HepG2 (cell line): ENCODE results near the gene NDE1. TPM values are rescaled to one million over a fixed set of nuclear protein-coding genes. Genes with fewer than 3 reads are reported as not detected.

Experiments
- ASH2L ChIP-seq: fragments of 300-600, 200-600 bp; sonication (generic); IDR thresholded peaks from 2 replicates; pipeline ENCODE4 v1.7.0; 2017; ENCODE audit warnings: low read depth, mild to moderate bottlenecking, moderate library complexity, mixed read lengths, low read length; ENCODE audit not compliant: insufficient read length
- CEBPB ChIP-seq: IDR thresholded peaks from 2 replicates; pipeline ENCODE4 v1.6.1; 2011; ENCODE audit warnings: low read depth, low read length, improper control_type of control experiment, borderline replicate concordance
- GATAD1 ChIP-seq: IDR thresholded peaks from 2 replicates; pipeline ENCODE4 v1.6.1; 2016; ENCODE audit warnings: missing genetic modification reagents, missing compliant biosample characterization
- GMEB2 ChIP-seq: IDR thresholded peaks from 2 replicates; pipeline ENCODE4 v1.6.1; 2016; ENCODE audit warnings: missing biosample characterization, missing genetic modification reagents, low read depth
- HNRNPH1 ChIP-seq: fragments of 200-400 bp; formaldehyde crosslinking; optimal IDR thresholded peaks from 2 replicates; pipeline ENCODE3; 2017; ENCODE audit warnings: mild to moderate bottlenecking, low read depth, low read length
- IRF9 ChIP-seq: sonication (generic); formaldehyde crosslinking; IDR thresholded peaks from 2 replicates; pipeline ENCODE4 v1.8.0; 2022; ENCODE audit warnings: missing genetic modification reagents, mild to moderate bottlenecking, borderline replicate concordance
- MED8 ChIP-seq: sonication (generic); formaldehyde crosslinking; IDR thresholded peaks from 2 replicates; pipeline ENCODE4 v1.8.1; 2023; ENCODE audit warnings: mild to moderate bottlenecking, missing genetic modification reagents; ENCODE audit not compliant: insufficient replicate concordance
- PITX1 ChIP-seq: sonication (generic); formaldehyde crosslinking; IDR thresholded peaks from 2 replicates; pipeline ENCODE4 v1.5.1; 2020; ENCODE audit warnings: mild to moderate bottlenecking, missing genetic modification reagents
- RNF2 ChIP-seq: fragments of 450-650 bp; conservative IDR thresholded peaks from 2 replicates; pipeline ENCODE4 v1.6.1; 2016; ENCODE audit warnings: low read depth
- SAFB2 ChIP-seq: sonication (generic); formaldehyde crosslinking; IDR thresholded peaks from 2 replicates; pipeline ENCODE4 v1.5.1; 2020; ENCODE audit warnings: missing genetic modification reagents, low read depth, mild to moderate bottlenecking, borderline replicate concordance
- SCMH1 ChIP-seq: sonication (generic); formaldehyde crosslinking; IDR thresholded peaks from 2 replicates; pipeline ENCODE4 v1.9.0; 2021; ENCODE audit warnings: missing genetic modification reagents, mild to moderate bottlenecking, borderline replicate concordance
- SNAI1 ChIP-seq: sonication (generic); formaldehyde crosslinking; IDR thresholded peaks from 2 replicates; pipeline ENCODE4 v1.5.0; 2020; ENCODE audit warnings: mild to moderate bottlenecking, missing genetic modification reagents, borderline replicate concordance
- TBL1XR1 ChIP-seq: fragments of 150-350 bp; IDR thresholded peaks from 2 replicates; pipeline ENCODE4 v1.6.1; 2014; ENCODE audit warnings: borderline replicate concordance, low read length; ENCODE audit not compliant: partially characterized antibody
- TFDP2 ChIP-seq: sonication (generic); formaldehyde crosslinking; IDR thresholded peaks from 2 replicates; pipeline ENCODE4 v1.4.0; 2020; ENCODE audit warnings: missing genetic modification reagents
- U2AF1 ChIP-seq: fragments of 200-400 bp; formaldehyde crosslinking; optimal IDR thresholded peaks from 2 replicates; pipeline ENCODE3; 2017; ENCODE audit warnings: mild to moderate bottlenecking, low read depth, low read length
- ZNF446 ChIP-seq: sonication (generic); formaldehyde crosslinking; IDR thresholded peaks from 2 replicates; pipeline ENCODE4 v1.5.0; 2020; ENCODE audit warnings: mild to moderate bottlenecking, missing genetic modification reagents
- ZNF460 ChIP-seq: sonication (generic); formaldehyde crosslinking; IDR thresholded peaks from 2 replicates; pipeline ENCODE4 v1.5.1; 2020; ENCODE audit warnings: missing genetic modification reagents, mild to moderate bottlenecking, borderline replicate concordance
- ZNF552 ChIP-seq: sonication (generic); formaldehyde crosslinking; IDR thresholded peaks from 2 replicates; pipeline ENCODE4 v1.9.0; 2022; ENCODE audit warnings: missing genetic modification reagents, mild to moderate bottlenecking, borderline replicate concordance
- ZNF709 ChIP-seq: sonication (generic); formaldehyde crosslinking; IDR thresholded peaks from 2 replicates; pipeline ENCODE4 v1.5.0; 2020; ENCODE audit warnings: mild to moderate bottlenecking, missing genetic modification reagents
- ZNF768 ChIP-seq: sonication (generic); formaldehyde crosslinking; IDR thresholded peaks from 2 replicates; pipeline ENCODE4 v1.4.0; 2020; ENCODE audit warnings: missing genetic modification reagents
- ZNF773 ChIP-seq: sonication (generic); formaldehyde crosslinking; IDR thresholded peaks from 2 replicates; pipeline ENCODE4 v1.4.0; 2020; ENCODE audit warnings: missing genetic modification reagents, borderline replicate concordance
- ZNF878 ChIP-seq: sonication (generic); formaldehyde crosslinking; IDR thresholded peaks from 2 replicates; pipeline ENCODE4 v1.8.1; 2023; ENCODE audit warnings: mild to moderate bottlenecking, missing genetic modification reagents, moderate library complexity
- polyA plus RNA-seq, 8 experiments: library from polyadenylated mRNA; depleted of rRNA in 3 of 8; stranded (reverse) in 7 of 8; unstranded in 1 of 8; fragments of >200 nt; fragmentation: Illumina TruSeq in 4 of 8; extraction: Trizol in 4 of 8; gene quantifications; 2 replicates each; pipeline versions ENCODE4 v1.2.1 to v1.2.3, GENCODE V29; 2011 to 2016; ENCODE audit warnings: low read depth in 4 of 8, missing spikeins in 1 of 8, mixed read lengths in 1 of 8; ENCODE audit not compliant: insufficient read depth in 1 of 8
- total RNA-seq, 5 experiments: library from RNA; depleted of rRNA; stranded (reverse); fragments of >200 nt; fragmentation: Illumina TruSeq; extraction: Trizol; gene quantifications; 2 replicates each; pipeline ENCODE4 v1.2.3, GENCODE V29; 2016; ENCODE audit warnings: low read depth in 1 of 5
- TF ChIP-seq, protein P1 (sequence below): sonication (generic); formaldehyde crosslinking; conservative IDR thresholded peaks from 2 replicates; pipeline ENCODE4 v1.4.0; 2020; ENCODE audit warnings: mild to moderate bottlenecking, missing genetic modification reagents, moderate library complexity

NDE1 gene
- total and polyA plus RNA-seq, 2 of the 13 experiments (the other 11 are each of a cell fraction or from before 2014, with no cell fraction given) = 40.9 to 72.5 TPM

GRCh38 chr16:15607700-15608396, 42.2 kb upstream of the NDE1 start (continued):
- TF ChIP-seq ZNF552 (CRISPR knock-in tag) (no peak), ZNF460 (CRISPR knock-in tag) (no peak), IRF9 (CRISPR knock-in tag) (no peak), GATAD1 (CRISPR knock-in tag) (no peak), PITX1 (no peak), TBL1XR1 (no peak), SAFB2 (CRISPR knock-in tag) (no peak; the same call in 1 of the 2 replicates), RNF2 (no peak), ZNF446 (CRISPR knock-in tag) (no peak), TFDP2 (CRISPR knock-in tag) (no peak), CEBPB (no peak), ZNF768 (CRISPR knock-in tag) (no peak), HNRNPH1 (no peak), ASH2L (no peak), SNAI1 (no peak), MED8 (CRISPR knock-in tag) (no peak), U2AF1 (no peak), ZNF773 (CRISPR knock-in tag) (no peak), SCMH1 (no peak), ZNF878 (CRISPR knock-in tag) (no peak), GMEB2 (no peak), ZNF709 (no peak)
- TF ChIP-seq, protein P1, sequence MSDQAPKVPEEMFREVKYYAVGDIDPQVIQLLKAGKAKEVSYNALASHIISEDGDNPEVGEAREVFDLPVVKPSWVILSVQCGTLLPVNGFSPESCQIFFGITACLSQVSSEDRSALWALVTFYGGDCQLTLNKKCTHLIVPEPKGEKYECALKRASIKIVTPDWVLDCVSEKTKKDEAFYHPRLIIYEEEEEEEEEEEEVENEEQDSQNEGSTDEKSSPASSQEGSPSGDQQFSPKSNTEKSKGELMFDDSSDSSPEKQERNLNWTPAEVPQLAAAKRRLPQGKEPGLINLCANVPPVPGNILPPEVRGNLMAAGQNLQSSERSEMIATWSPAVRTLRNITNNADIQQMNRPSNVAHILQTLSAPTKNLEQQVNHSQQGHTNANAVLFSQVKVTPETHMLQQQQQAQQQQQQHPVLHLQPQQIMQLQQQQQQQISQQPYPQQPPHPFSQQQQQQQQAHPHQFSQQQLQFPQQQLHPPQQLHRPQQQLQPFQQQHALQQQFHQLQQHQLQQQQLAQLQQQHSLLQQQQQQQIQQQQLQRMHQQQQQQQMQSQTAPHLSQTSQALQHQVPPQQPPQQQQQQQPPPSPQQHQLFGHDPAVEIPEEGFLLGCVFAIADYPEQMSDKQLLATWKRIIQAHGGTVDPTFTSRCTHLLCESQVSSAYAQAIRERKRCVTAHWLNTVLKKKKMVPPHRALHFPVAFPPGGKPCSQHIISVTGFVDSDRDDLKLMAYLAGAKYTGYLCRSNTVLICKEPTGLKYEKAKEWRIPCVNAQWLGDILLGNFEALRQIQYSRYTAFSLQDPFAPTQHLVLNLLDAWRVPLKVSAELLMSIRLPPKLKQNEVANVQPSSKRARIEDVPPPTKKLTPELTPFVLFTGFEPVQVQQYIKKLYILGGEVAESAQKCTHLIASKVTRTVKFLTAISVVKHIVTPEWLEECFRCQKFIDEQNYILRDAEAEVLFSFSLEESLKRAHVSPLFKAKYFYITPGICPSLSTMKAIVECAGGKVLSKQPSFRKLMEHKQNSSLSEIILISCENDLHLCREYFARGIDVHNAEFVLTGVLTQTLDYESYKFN (CRISPR knock-in tag) = peak; percentile 26; the same call in 1 of the 2 replicates
